ENCODE results near the gene SERPINA1. TPM values are rescaled to one million over a fixed set of nuclear protein-coding genes. Genes with fewer than 3 reads are reported as not detected.

SERPINA1 gene
- total and polyA plus RNA-seq, 2 donors from 2014 or later: 1,861 to 2,184 TPM

GRCh38 chr14:94427016-94427613 lies 38.7 kb upstream of the SERPINA1 start:
- Histone ChIP-seq H3K36me3 (ENCODE audit: control insufficient read depth in 2 of 3, insufficient read depth in 3 of 3, low read length in 3 of 3) (no peaks in the 10 kb centered on the region), H3K27me3 (ENCODE audit: control insufficient read depth, insufficient read depth, low read length) (no peaks in the 10 kb centered on the region), H3K9ac (ENCODE audit: low read length in 3 of 3) (no peak overlapping the region), H3K9me3 (ENCODE audit: control insufficient read depth in 2 of 3, insufficient read depth in 1 of 3, low read length in 3 of 3) (no peaks in the 10 kb centered on the region), H3K4me1 (ENCODE audit: control insufficient read depth in 2 of 3, insufficient read depth in 2 of 3, low read depth in 1 of 3, low read length in 3 of 3) (no peaks in the 10 kb centered on the region), H3K4me3 (ENCODE audit: low read length in 3 of 3) (no peak overlapping the region), H3K27ac (ENCODE audit: low read depth in 2 of 2, low read length in 2 of 2) (no peak overlapping the region)
- intact Hi-C loops (cut with DNase I): no loop called here
- DNase-seq (peak in 2 of 5 donors; percentile 23 to 47), FAIRE-seq (no peak)
- no peak for TF ChIP-seq CTCF (IDR thresholded peaks at IDR 0.05; ENCODE audit: borderline replicate concordance, extremely low read depth, insufficient read depth)

GRCh38 chr14:94426526-94426925 lies 38.1 kb upstream of the SERPINA1 start:
- no peak for TF ChIP-seq CTCF (IDR thresholded peaks at IDR 0.05; ENCODE audit: borderline replicate concordance, extremely low read depth, insufficient read depth)
- no peaks in the 10 kb centered on the region for H3K36me3 ChIP-seq (ENCODE audit: control insufficient read depth in 2 of 3, insufficient read depth in 3 of 3, low read length in 3 of 3)
- DNase-seq (peak in 2 of 5 donors; percentile 27 to 43), FAIRE-seq (no peak)
- intact Hi-C loops (cut with DNase I): no loop called here
- H3K4me3 ChIP-seq (ENCODE audit: low read length in 3 of 3): no peak overlapping the region
- H3K9me3 ChIP-seq (ENCODE audit: control insufficient read depth in 2 of 3, insufficient read depth in 1 of 3, low read length in 3 of 3): no peaks in the 10 kb centered on the region
- H3K27ac ChIP-seq (ENCODE audit: low read depth in 2 of 2, low read length in 2 of 2): no peak overlapping the region
- H3K27me3 ChIP-seq (ENCODE audit: control insufficient read depth, insufficient read depth, low read length): no peaks in the 10 kb centered on the region
- no peaks in the 10 kb centered on the region for H3K4me1 ChIP-seq (ENCODE audit: control insufficient read depth in 2 of 3, insufficient read depth in 2 of 3, low read depth in 1 of 3, low read length in 3 of 3)
- H3K9ac ChIP-seq (ENCODE audit: low read length in 3 of 3): no peak overlapping the region

GRCh38 chr14:94424371-94424770 lies 36.0 kb upstream of the SERPINA1 start:
- no peak for DNase-seq
- intact Hi-C loops (cut with DNase I): no loop called here
- Histone ChIP-seq H3K27me3 (ENCODE audit: control insufficient read depth, insufficient read depth, low read length) (no peaks in the 10 kb centered on the region), H3K4me1 (ENCODE audit: control insufficient read depth in 2 of 3, insufficient read depth in 2 of 3, low read depth in 1 of 3, low read length in 3 of 3) (no peaks in the 10 kb centered on the region), H3K36me3 (ENCODE audit: control insufficient read depth in 2 of 3, insufficient read depth in 3 of 3, low read length in 3 of 3) (no peaks in the 10 kb centered on the region), H3K9me3 (ENCODE audit: control insufficient read depth in 2 of 3, insufficient read depth in 1 of 3, low read length in 3 of 3) (no peaks in the 10 kb centered on the region), H3K27ac (ENCODE audit: low read depth in 2 of 2, low read length in 2 of 2) (no peak overlapping the region), H3K9ac (ENCODE audit: low read length in 3 of 3) (no peak overlapping the region), H3K4me3 (ENCODE audit: low read length in 3 of 3) (no peak overlapping the region)
- TF ChIP-seq CTCF (IDR thresholded peaks at IDR 0.05; ENCODE audit: borderline replicate concordance, extremely low read depth, insufficient read depth): no peak
- FAIRE-seq: no peak
